IPS-18a (cell line): Measurements from ENCODE around the gene KANSL1.
"Not testable (repeated sequence)": the region's sequence is repeated elsewhere in the genome, so short reads cannot be mapped to it uniquely, and the experiment has no call there.

Source experiments
- H3K27ac ChIP-seq: one replicate; pipeline ENCODE4 v1.5.1; 2013; ENCODE audit warnings: low read length
- H3K27me3 ChIP-seq: one replicate; pipeline ENCODE4 v1.6.1; 2013; ENCODE audit warnings: mild to moderate bottlenecking, low read length; ENCODE audit not compliant: control insufficient read depth, insufficient read depth
- H3K36me3 ChIP-seq: one replicate; pipeline ENCODE4 v1.6.1; 2013; ENCODE audit warnings: low read depth, low read length; ENCODE audit not compliant: control insufficient read depth
- H3K4me1 ChIP-seq: one replicate; pipeline ENCODE4 v1.6.1; 2013; ENCODE audit warnings: low read depth, low read length; ENCODE audit not compliant: control insufficient read depth
- H3K4me3 ChIP-seq: one replicate; pipeline ENCODE4 v1.5.1; 2013; ENCODE audit warnings: low read length
- H3K9ac ChIP-seq: one replicate; pipeline ENCODE4 v1.6.1; 2013; ENCODE audit warnings: mild to moderate bottlenecking, low read length, moderate library complexity
- H3K9me3 ChIP-seq: one replicate; pipeline ENCODE4 v1.6.1; 2013; ENCODE audit warnings: low read depth, low read length; ENCODE audit not compliant: control insufficient read depth

The KANSL1 gene

GRCh38 chr17:46191322-46192188 lies 1.7 kb downstream of the KANSL1 start:
- H3K9ac ChIP-seq = peak overlapping the region; percentile 96
- no peaks in the 10 kb centered on the region for H3K9me3 ChIP-seq
- peak overlapping the region; percentile 89 for H3K27ac ChIP-seq
- H3K4me1 ChIP-seq = peaks cover 50% of the 10 kb centered on the region
- H3K27me3 ChIP-seq = no peaks in the 10 kb centered on the region
- no peaks in the 10 kb centered on the region for H3K36me3 ChIP-seq
- H3K4me3 ChIP-seq = peak overlapping the region; percentile 90

- H3K4me1 ChIP-seq = peaks cover 54% of the 10 kb centered on the region
- peak overlapping the region; percentile 96 for H3K9ac ChIP-seq
- peak overlapping the region; percentile 90 for H3K4me3 ChIP-seq
- H3K9me3 ChIP-seq = no peaks in the 10 kb centered on the region
- no peak overlapping the region for H3K27ac ChIP-seq
- no peaks in the 10 kb centered on the region for H3K36me3 ChIP-seq
- H3K27me3 ChIP-seq = no peaks in the 10 kb centered on the region
Measured at GRCh38 chr17:46190763-46191162, 2.5 kb downstream of the KANSL1 start.

GRCh38 chr17:46186827-46187235 lies 6.4 kb downstream of the KANSL1 start:
- H3K4me3 ChIP-seq = not testable (repeated sequence)
- peaks cover 82% of the 10 kb centered on the region for H3K4me1 ChIP-seq

GRCh38 chr17:46184696-46185095 lies 8.5 kb downstream of the KANSL1 start:
- Histone ChIP-seq H3K36me3 (no peaks in the 10 kb centered on the region), H3K4me1 (peaks cover 81% of the 10 kb centered on the region)

More at GRCh38 chr17:46186827-46187235, 6.4 kb downstream of the KANSL1 start:
- H3K36me3 ChIP-seq, H3K27me3 ChIP-seq, H3K9ac ChIP-seq, H3K27ac ChIP-seq, H3K9me3 ChIP-seq: not testable (repeated sequence)

GRCh38 chr17:46183383-46183782 lies 9.8 kb downstream of the KANSL1 start:
- H3K27ac ChIP-seq, H3K9ac ChIP-seq, H3K9me3 ChIP-seq, H3K27me3 ChIP-seq, H3K36me3 ChIP-seq, H3K4me3 ChIP-seq: not testable (repeated sequence)
- H3K4me1 ChIP-seq = peaks cover 84% of the 10 kb centered on the region

More at GRCh38 chr17:46184696-46185095, 8.5 kb downstream of the KANSL1 start:
- no peak overlapping the region for H3K27ac ChIP-seq
- no peaks in the 10 kb centered on the region for H3K27me3 ChIP-seq
- no peaks in the 10 kb centered on the region for H3K9me3 ChIP-seq
- no peak overlapping the region for H3K4me3 ChIP-seq
- H3K9ac ChIP-seq = no peak overlapping the region

- no peaks in the 10 kb centered on the region for H3K9me3 ChIP-seq
- H3K9ac ChIP-seq = no peak overlapping the region
- H3K27me3 ChIP-seq = no peaks in the 10 kb centered on the region
- H3K27ac ChIP-seq = no peak overlapping the region
- peaks cover 83% of the 10 kb centered on the region for H3K4me1 ChIP-seq
- H3K4me3 ChIP-seq = no peak overlapping the region
- no peaks in the 10 kb centered on the region for H3K36me3 ChIP-seq
Measured at GRCh38 chr17:46182961-46183360, 10.3 kb downstream of the KANSL1 start.

- Histone ChIP-seq H3K4me3 (no peak overlapping the region), H3K9me3 (no peaks in the 10 kb centered on the region), H3K4me1 (peaks cover 79% of the 10 kb centered on the region), H3K36me3 (no peaks in the 10 kb centered on the region), H3K27ac (no peak overlapping the region), H3K27me3 (no peaks in the 10 kb centered on the region), H3K9ac (no peak overlapping the region)
Measured at GRCh38 chr17:46181940-46182339, 11.3 kb downstream of the KANSL1 start.

GRCh38 chr17:46181316-46181715 lies 11.9 kb downstream of the KANSL1 start:
- H3K27ac ChIP-seq, H3K9ac ChIP-seq, H3K36me3 ChIP-seq, H3K27me3 ChIP-seq, H3K4me3 ChIP-seq, H3K9me3 ChIP-seq: not testable (repeated sequence)
- H3K4me1 ChIP-seq = peaks cover 76% of the 10 kb centered on the region

- no peaks in the 10 kb centered on the region for H3K36me3 ChIP-seq
- peaks cover 75% of the 10 kb centered on the region for H3K4me1 ChIP-seq
- no peak overlapping the region for H3K4me3 ChIP-seq
- H3K9me3 ChIP-seq = no peaks in the 10 kb centered on the region
- H3K27me3 ChIP-seq = no peaks in the 10 kb centered on the region
- no peak overlapping the region for H3K27ac ChIP-seq
- no peak overlapping the region for H3K9ac ChIP-seq
Measured at GRCh38 chr17:46180892-46181274, 12.3 kb downstream of the KANSL1 start.

GRCh38 chr17:46180185-46180891 lies 12.9 kb downstream of the KANSL1 start:
- H3K36me3 ChIP-seq, H3K27me3 ChIP-seq, H3K27ac ChIP-seq, H3K4me3 ChIP-seq, H3K9me3 ChIP-seq, H3K9ac ChIP-seq: not testable (repeated sequence)
- H3K4me1 ChIP-seq = peaks cover 71% of the 10 kb centered on the region

GRCh38 chr17:46179375-46179999 lies 13.7 kb downstream of the KANSL1 start:
- Histone ChIP-seq H3K9ac (no peak overlapping the region), H3K9me3 (no peaks in the 10 kb centered on the region), H3K4me3 (no peak overlapping the region), H3K4me1 (peaks cover 64% of the 10 kb centered on the region), H3K36me3 (no peaks in the 10 kb centered on the region), H3K27ac (peak overlapping the region; percentile 4), H3K27me3 (no peaks in the 10 kb centered on the region)
